ENCODE data around the gene CNTN2. TPM values are rescaled to one million over a fixed set of nuclear protein-coding genes. Genes with fewer than 3 reads are reported as not detected.

The CNTN2 gene
- total and polyA plus RNA-seq, 11 donors, result 0.04 to 2.4 (median 0.19) TPM; not detected in 3

DNA sequence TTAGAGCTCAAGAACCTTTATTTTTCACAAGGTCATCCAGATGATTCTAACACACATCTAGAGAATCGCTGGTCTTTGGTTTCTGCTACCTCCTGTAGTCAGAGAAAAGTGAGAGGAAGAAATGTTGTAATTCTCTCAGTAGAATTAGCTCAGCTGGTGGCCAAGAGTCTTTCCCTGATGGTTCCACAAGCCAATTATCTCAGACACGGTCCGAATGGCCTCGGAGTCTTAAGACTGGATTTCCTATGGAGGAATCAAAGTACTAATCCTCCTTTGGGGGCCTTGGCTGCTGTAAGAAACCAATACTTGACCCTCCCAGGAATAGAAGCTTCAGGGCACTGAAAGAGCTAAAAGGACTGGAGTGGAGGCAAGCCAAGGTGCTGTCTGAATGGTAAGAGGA, 39.4 kb downstream of the CNTN2 start:
- WGBS, 4 donors, result 88 to 96% (median 94%) methylated on average over 4 of the region's 4 CpGs
- Histone ChIP-seq H3K27me3 (no peaks in the 10 kb centered on the region), H3K9me3 (no peaks in the 10 kb centered on the region), H3K4me1 (peaks cover 0 to 7% (median 0%) of the 10 kb centered on the region in 12 donors), H3K4me3 (no peak overlapping the region), H3K27ac (no peak overlapping the region), H3K36me3 (peaks cover 0 to 49% (median 40%) of the 10 kb centered on the region in 9 donors)
- DNase-seq (no peak), ATAC-seq (no peak)
- TF ChIP-seq, protein P1, sequence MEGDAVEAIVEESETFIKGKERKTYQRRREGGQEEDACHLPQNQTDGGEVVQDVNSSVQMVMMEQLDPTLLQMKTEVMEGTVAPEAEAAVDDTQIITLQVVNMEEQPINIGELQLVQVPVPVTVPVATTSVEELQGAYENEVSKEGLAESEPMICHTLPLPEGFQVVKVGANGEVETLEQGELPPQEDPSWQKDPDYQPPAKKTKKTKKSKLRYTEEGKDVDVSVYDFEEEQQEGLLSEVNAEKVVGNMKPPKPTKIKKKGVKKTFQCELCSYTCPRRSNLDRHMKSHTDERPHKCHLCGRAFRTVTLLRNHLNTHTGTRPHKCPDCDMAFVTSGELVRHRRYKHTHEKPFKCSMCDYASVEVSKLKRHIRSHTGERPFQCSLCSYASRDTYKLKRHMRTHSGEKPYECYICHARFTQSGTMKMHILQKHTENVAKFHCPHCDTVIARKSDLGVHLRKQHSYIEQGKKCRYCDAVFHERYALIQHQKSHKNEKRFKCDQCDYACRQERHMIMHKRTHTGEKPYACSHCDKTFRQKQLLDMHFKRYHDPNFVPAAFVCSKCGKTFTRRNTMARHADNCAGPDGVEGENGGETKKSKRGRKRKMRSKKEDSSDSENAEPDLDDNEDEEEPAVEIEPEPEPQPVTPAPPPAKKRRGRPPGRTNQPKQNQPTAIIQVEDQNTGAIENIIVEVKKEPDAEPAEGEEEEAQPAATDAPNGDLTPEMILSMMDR (IDR thresholded peaks at IDR 0.05), result no peak
- no peak for TF ChIP-seq POLR2A (IDR thresholded peaks at IDR 0.05)
- intact Hi-C loops (cut with DNase I), result no loop called here

DNA sequence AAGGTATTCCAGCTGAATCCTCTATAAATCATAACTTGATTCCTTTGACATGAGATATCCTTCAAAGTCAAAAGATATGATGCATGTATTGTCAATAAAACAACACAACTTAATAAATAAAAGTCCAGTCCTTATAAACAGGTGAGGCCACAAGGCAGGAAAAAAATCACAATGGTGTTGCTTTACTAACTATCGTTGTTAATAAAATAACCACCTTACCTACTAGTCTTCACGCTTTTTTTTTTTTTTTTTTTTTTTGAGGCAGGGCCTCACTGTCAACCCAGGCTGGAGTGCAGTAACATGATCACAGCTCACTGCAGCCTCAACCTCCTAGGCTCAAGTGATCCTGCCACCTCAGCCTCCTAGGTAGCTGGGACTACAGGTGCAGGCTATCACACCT, 41.3 kb downstream of the CNTN2 start, which contains the start of gene TMEM81:
TSS of gene TMEM81 (minus strand) at position 101 of the 400 bp plus-strand sequence. CDS start 140 bp downstream, outside the sequence.
- 94 to 100% (median 97%) methylated on average over 2 of the region's 2 CpGs for WGBS, 4 donors
- Histone ChIP-seq H3K4me1 (no peaks in the 10 kb centered on the region), H3K9me3 (no peaks in the 10 kb centered on the region), H3K36me3 (peaks cover 0 to 68% (median 59%) of the 10 kb centered on the region in 9 donors), H3K27me3 (no peaks in the 10 kb centered on the region), H3K4me3 (no peak within 1 kb of the TSS), H3K27ac (no peak within 1 kb of the TSS)
- DNase-seq (no peak), ATAC-seq (no peak)
- no peak for TF ChIP-seq POLR2A (IDR thresholded peaks at IDR 0.05)
- TF ChIP-seq, protein P1 (IDR thresholded peaks at IDR 0.05), result no peak
- intact Hi-C loops (cut with DNase I), result no loop called here

- Histone ChIP-seq H3K4me3 (no peak overlapping the region), H3K27ac (no peak overlapping the region), H3K36me3 (peaks cover 0 to 99% (median 83%) of the 10 kb centered on the region in 9 donors), H3K9me3 (no peaks in the 10 kb centered on the region), H3K27me3 (no peaks in the 10 kb centered on the region), H3K4me1 (no peaks in the 10 kb centered on the region)
- ATAC-seq (no peak), DNase-seq (no peak)
- intact Hi-C loops (cut with DNase I), result no loop called here
- 86 to 91% (median 89%) methylated on average over 3 of the region's 3 CpGs for WGBS, 4 donors
- TF ChIP-seq, protein P1 (IDR thresholded peaks at IDR 0.05), result no peak
These were observed 45.3 kb downstream of the CNTN2 start for GRCh38 chr1:205088341-205088740.

DNA sequence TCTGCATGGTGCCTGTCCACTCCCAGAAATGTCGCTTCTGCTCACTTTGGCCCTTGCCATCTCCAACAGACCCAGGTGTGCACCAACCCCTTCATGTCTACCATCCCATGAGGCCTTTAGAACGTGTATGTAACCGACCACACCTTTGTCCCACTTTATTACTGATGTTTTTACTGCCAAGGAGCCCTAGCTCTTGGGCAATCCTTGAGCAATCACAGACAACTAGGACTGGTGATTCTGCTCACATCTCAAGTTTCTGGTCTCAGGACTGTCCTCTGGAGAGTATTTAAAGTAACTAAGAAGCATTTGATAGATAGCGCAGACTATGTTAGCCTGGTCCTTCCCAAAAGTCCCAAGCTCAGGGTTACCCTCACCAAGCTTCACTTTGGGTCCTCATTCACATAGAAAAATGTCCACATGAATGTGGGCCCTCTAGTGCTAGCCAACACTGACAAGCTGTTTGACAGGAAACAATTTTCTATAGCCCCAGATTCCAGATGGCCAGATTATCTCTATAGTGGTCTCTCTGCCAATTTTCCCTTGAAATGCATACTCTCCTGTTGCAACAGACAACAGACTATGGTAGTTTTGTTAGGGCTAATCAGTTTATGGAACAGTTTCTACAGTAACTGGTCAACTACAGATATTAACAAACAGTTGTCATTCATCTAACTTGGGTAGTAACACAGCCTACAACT, 48.2 kb downstream of the CNTN2 start:
- H3K9me3 ChIP-seq, result no peaks in the 10 kb centered on the region
- H3K4me1 ChIP-seq, result no peaks in the 10 kb centered on the region
- intact Hi-C loops (cut with DNase I), result loop anchor here in 1 of 10 donors (10.0 kb wide), 1 partner anchor 546 kb away; no protein-coding TSS in a partner anchor
- no peak overlapping the region for H3K4me3 ChIP-seq
- H3K27me3 ChIP-seq, result no peaks in the 10 kb centered on the region
- TF ChIP-seq POLR2A (IDR thresholded peaks at IDR 0.05), result no peak
- TF ChIP-seq, protein P1 (IDR thresholded peaks at IDR 0.05), result no peak
- H3K27ac ChIP-seq, result no peak overlapping the region
- WGBS, 4 donors, result 88 to 94% (median 91%) methylated on average over 4 of the region's 4 CpGs
- ATAC-seq (no peak), DNase-seq (no peak)
- peaks cover 0 to 98% (median 92%) of the 10 kb centered on the region in 9 donors for H3K36me3 ChIP-seq
